GM12873 (cell line): ENCODE measurements around the gene RGS7.

ENCODE experiments used
- CTCF ChIP-seq: IDR thresholded peaks from 2 replicates; pipeline ENCODE4 v1.5.1; 2012; ENCODE audit warnings: low read depth, mild to moderate bottlenecking, moderate library complexity, low read length, control low read depth; ENCODE audit not compliant: insufficient read depth; ENCODE audit errors: missing control alignments

The RGS7 gene

GRCh38 chr1:241225741-241226140 is 131.3 kb downstream of the RGS7 start:
- no peak for TF ChIP-seq CTCF

- no peak for TF ChIP-seq CTCF
Observed at GRCh38 chr1:241221319-241221718, 135.7 kb downstream of the RGS7 start.

DNA sequence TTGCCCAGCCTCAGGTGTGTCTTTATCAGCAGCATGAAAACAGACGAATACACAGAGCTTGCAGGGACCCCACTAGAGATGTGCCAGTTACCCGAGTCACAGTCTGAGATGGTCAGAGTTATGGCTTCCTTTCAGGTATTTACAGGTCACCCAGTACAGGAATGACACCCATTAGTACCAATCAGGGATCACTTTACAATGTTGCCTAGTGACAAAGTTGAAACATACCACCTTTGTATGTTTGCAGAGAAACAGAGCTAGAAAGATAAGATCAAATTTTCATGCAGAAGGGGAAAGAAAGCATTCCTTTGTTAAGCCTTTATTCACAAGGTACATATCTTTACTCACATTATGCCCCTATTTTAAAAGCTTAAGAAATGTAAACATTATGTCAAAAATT is 137.6 kb downstream of the RGS7 start:
- TF ChIP-seq CTCF = no peak

- no peak for TF ChIP-seq CTCF
Observed at GRCh38 chr1:241217516-241217915, 139.5 kb downstream of the RGS7 start.

- no peak for TF ChIP-seq CTCF
Observed at GRCh38 chr1:241215683-241216082, 141.3 kb downstream of the RGS7 start.

DNA sequence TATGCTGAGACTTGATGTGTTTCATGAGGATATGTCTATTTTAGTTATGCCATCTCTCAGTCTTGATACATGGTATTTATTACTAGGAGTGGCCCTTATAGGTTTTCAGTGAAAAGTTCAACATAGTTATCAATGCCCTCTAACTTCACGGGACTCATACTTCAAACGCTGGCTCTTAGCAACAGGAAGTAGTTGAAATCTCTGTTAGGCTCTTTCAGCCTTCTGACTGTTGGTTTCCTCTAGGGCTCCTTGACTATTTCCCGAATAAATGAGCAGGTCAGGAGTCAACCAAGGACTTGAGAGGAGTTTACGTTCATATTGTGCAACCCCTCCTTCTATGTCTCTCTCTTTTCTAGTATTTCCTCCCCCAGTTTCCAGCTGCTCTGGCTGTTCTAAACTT is 141.8 kb downstream of the RGS7 start:
- no peak for TF ChIP-seq CTCF

DNA sequence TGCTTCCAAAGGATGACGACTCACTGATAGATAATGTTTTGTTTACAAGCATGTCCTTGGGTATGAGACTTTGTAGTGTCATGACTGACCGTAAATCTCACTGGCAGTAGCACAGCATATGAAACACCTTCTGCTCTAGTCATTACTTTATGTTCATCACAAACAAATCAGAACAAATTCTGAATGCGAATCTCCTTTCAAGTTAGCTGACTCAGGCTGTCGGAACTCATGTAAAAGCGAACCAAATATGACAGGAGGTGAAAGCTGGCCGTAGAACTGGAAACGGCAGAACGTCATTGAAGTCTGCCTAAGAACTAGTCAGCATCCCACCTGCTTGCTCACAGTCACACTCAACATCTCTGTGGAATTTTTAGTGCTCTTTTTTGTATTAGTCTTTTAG is 143.9 kb downstream of the RGS7 start:
- no peak for TF ChIP-seq CTCF
